NT2/D1 (cell line): ENCODE data around the gene TPRG1L.

Experiments
- SUZ12 ChIP-seq: IDR thresholded peaks from 2 replicates; pipeline ENCODE4 v1.6.1; 2011; ENCODE audit not compliant: insufficient read length, insufficient read depth; ENCODE audit errors: extremely low read depth
- YY1 ChIP-seq: IDR thresholded peaks from 2 replicates; pipeline ENCODE4 v1.6.1; 2011; ENCODE audit not compliant: insufficient read length, insufficient read depth
- ZNF274 ChIP-seq: IDR thresholded peaks from 2 replicates; pipeline ENCODE4 v1.6.1; 2011; ENCODE audit warnings: mild to moderate bottlenecking, low read depth, low read length

DNA sequence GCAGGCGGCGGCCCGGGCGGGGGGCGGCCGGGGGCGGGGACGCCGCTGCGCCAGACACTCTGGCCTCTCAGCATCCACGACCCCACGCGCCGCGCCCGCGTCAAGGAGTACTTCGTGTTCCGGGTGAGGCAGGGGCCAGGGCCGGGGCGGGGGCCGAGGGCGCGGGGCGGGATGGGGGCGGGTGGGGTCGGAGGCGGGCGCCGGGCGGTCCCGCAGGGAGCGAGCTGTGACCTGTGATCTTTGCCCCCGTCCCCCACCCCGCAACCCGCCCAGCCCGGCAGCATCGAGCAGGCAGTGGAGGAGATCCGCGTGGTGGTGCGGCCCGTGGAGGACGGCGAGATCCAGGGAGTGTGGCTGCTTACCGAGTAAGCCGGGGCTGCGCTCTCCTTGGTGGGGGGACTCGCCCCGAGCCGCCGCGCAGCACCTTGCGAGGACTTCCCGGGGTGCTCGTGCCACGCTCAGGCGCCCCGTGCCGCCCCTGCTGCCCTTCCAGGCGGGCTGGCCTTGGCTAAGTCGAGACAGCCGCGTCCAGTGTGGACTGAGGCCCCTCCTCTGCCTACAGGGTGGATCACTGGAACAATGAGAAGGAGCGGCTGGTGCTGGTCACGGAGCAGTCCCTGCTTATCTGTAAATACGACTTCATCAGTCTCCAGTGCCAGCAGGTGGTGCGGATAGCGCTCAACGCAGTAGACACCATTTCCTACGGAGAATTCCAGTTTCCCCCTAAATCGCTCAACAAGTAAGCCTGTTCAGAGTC, 514 bp downstream of the TPRG1L start:
- no peak for TF ChIP-seq YY1
- no peak for TF ChIP-seq ZNF274
- no peak for TF ChIP-seq SUZ12
